ENCODE results near the gene DIS3L2. TPM values are rescaled to one million over a fixed set of nuclear protein-coding genes. Genes with fewer than 3 reads are reported as not detected.

DIS3L2 gene
- total and polyA plus RNA-seq, 12 donors = 20.0 to 54.7 (median 30.5) TPM

GRCh38 chr2:232134939-232135338 is 173.4 kb downstream of the DIS3L2 start:
- Histone ChIP-seq H3K36me3 (replicated peaks in 1 of 2) (no peaks in the 10 kb centered on the region), H3K4me1 (replicated peaks in 1 of 2) (no peaks in the 10 kb centered on the region), H3K27ac (no peak overlapping the region), H3K27me3 (no peaks in the 10 kb centered on the region), H3K4me3 (no peak overlapping the region), H3K9me3 (replicated peaks in 1 of 3) (no peaks in the 10 kb centered on the region)
- 95 to 97% (median 96%) methylated on average over 4 of the region's 4 CpGs for WGBS, 4 donors
- no peak for TF ChIP-seq POLR2A (IDR thresholded peaks at IDR 0.05)
- TF ChIP-seq CTCF (IDR thresholded peaks at IDR 0.05) = no peak
- intact Hi-C loops (cut with DNase I) = no loop called here
- no peak for DNase-seq

DNA sequence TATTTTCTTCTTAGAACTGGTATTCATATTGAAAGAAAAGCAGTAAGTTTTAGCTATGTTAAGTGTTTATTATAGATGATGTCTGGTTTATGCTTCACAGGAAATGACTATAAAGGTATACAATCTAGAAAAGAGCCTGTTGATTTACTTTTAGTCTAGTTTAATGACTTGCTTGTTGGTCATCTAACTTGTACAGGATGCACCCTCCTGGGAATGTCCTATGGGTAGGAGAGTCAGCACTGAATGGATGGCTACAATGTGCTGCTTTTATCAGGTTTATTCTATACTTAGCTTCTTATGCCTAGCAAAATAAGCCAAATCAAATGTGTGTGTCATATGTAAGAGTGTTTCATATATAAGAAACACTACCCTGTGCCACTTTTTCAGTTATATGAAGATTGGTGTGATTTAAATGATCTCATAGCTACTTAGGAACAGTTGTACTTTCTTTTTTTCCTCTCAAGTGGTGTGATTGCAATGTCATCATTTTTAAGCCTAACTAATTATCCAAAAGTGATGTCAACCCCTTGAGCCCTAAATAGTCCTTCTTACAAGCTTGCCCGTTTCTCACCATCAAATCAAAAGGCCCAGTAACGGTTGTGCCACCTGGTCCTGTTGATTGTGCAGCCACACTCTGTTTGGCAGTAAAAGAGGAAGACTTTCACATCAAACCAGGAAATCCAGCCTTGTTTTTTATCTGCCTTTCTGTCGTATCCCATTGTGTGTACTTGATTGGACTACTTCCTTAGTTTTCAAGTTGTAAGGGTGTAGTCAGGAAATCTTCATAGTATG is 176.0 kb downstream of the DIS3L2 start:
- no peak overlapping the region for H3K27ac ChIP-seq
- WGBS, 4 donors = 70 to 83% (median 71%) methylated on average over 3 of the region's 3 CpGs
- no peak overlapping the region for H3K4me3 ChIP-seq
- intact Hi-C loops (cut with DNase I) = no loop called here
- no peaks in the 10 kb centered on the region for H3K4me1 ChIP-seq (replicated peaks in 1 of 2)
- TF ChIP-seq CTCF (IDR thresholded peaks at IDR 0.05) (no peak), POLR2A (IDR thresholded peaks at IDR 0.05) (no peak)
- DNase-seq = no peak
- no peaks in the 10 kb centered on the region for H3K36me3 ChIP-seq (replicated peaks in 1 of 2)
- no peaks in the 10 kb centered on the region for H3K9me3 ChIP-seq (replicated peaks in 1 of 3)
- no peaks in the 10 kb centered on the region for H3K27me3 ChIP-seq

DNA sequence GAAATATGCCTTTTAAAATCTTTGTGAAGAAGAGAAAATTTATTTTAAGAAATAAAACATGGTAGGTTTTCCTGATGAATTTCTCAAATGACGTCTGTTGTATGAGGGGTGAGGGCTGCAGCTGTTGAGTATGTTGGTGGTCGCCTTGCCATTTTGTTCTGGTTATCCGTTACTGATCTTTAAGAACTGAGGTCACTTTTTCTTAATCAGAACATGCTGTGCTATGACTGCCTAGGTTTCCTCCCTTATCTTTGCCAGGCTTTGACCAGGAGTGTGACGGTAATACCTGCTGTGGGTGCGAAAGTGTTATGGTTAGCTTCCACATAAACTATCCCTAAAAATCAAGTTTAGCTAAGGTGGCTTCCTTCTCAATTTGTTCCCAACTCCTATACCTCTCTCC is 176.9 kb downstream of the DIS3L2 start:
- no peak overlapping the region for H3K4me3 ChIP-seq
- H3K27ac ChIP-seq = no peak overlapping the region
- WGBS, 4 donors = 90 to 96% (median 93%) methylated on average over 5 of the region's 5 CpGs
- DNase-seq = no peak
- no peaks in the 10 kb centered on the region for H3K9me3 ChIP-seq (replicated peaks in 1 of 3)
- TF ChIP-seq CTCF (IDR thresholded peaks at IDR 0.05) = no peak
- TF ChIP-seq POLR2A (IDR thresholded peaks at IDR 0.05) = no peak
- H3K36me3 ChIP-seq (replicated peaks in 1 of 2) = no peaks in the 10 kb centered on the region
- no peaks in the 10 kb centered on the region for H3K27me3 ChIP-seq
- no peaks in the 10 kb centered on the region for H3K4me1 ChIP-seq (replicated peaks in 1 of 2)
- intact Hi-C loops (cut with DNase I) = no loop called here

- Histone ChIP-seq H3K27me3 (no peaks in the 10 kb centered on the region), H3K36me3 (replicated peaks in 1 of 2) (no peaks in the 10 kb centered on the region), H3K4me3 (no peak overlapping the region), H3K9me3 (replicated peaks in 1 of 3) (no peaks in the 10 kb centered on the region), H3K4me1 (replicated peaks in 1 of 2) (no peaks in the 10 kb centered on the region), H3K27ac (no peak overlapping the region)
- intact Hi-C loops (cut with DNase I) = no loop called here
- WGBS, 4 donors = 81 to 96% (median 94%) methylated on average over 4 of the region's 4 CpGs
- no peak for TF ChIP-seq CTCF (IDR thresholded peaks at IDR 0.05)
- TF ChIP-seq POLR2A (IDR thresholded peaks at IDR 0.05) = no peak
- DNase-seq = no peak
Observed at GRCh38 chr2:232139171-232139594, 177.7 kb downstream of the DIS3L2 start.
